Stimulated activated naive B cell treated with anti-CD40 and anti-IgM and Interleukin-4, amounts not matched to agents 10 μg/mL and 1 μg/mL and 100 μg/mL, for 72 hours (primary cell): ENCODE measurements around the gene PDCD1LG2.

Experiments used
- ATAC-seq, 2 donors: fragments of 150-1000 bp; cut with Tn5 transposase; replicated peaks; 2 replicates each; pipeline ENCODE4 v1.10.0; 2021; ENCODE audit warnings: moderate library complexity in 1 of 2
- DNase-seq: peaks from one replicate; pipeline ENCODE4 v3.0.0; 2021
- H3K27ac Mint-ChIP-seq: one replicate; pipeline ENCODE4 v1.8.0; 2022; ENCODE audit warnings: mild to moderate bottlenecking, mixed read lengths
- H3K27me3 Mint-ChIP-seq, 2 donors: one replicate each; pipeline ENCODE4 v1.8.0; 2022; ENCODE audit warnings: mixed read lengths in 2 of 2
- H3K36me3 Mint-ChIP-seq, 2 donors: one replicate each; pipeline ENCODE4 v1.8.0; 2022; ENCODE audit warnings: mixed read lengths in 2 of 2, mild to moderate bottlenecking in 1 of 2
- H3K4me1 Mint-ChIP-seq, 2 donors: one replicate each; pipeline ENCODE4 v1.8.0; 2022; ENCODE audit warnings: mixed read lengths in 2 of 2, mild to moderate bottlenecking in 1 of 2
- H3K4me3 Mint-ChIP-seq, 2 donors: one replicate each; pipeline ENCODE4 v1.8.0; 2022; ENCODE audit warnings: mild to moderate bottlenecking in 2 of 2, mixed read lengths in 2 of 2, moderate library complexity in 1 of 2
- H3K9me3 Mint-ChIP-seq, 2 donors: one replicate each; pipeline ENCODE4 v1.8.0; 2022; ENCODE audit warnings: mixed read lengths in 2 of 2, mild to moderate bottlenecking in 1 of 2

Gene PDCD1LG2

DNA sequence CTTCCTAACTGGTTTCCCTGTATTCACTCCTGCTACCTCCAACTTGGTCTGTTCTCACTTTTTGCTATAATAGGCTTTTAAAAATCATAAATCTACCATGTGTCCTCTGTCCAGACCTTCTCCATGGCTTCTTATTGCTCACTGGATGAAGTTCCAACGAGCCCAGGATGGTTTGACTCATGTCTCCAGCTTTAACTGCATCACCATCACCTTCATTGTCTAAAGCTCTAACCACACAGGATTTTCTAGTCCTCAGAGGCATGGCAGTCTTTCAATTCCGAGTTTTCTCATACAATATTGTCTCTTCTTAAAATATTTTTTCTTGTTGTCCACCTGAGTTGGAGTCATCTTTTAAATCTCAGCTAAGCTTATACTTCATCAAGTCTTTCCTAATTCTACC lies 49.3 kb downstream of the PDCD1LG2 start:
- Mint-ChIP-seq H3K4me3 (no peak overlapping the region), H3K4me1 (peaks cover 39 to 53% of the 10 kb centered on the region in 2 donors), H3K9me3 (peaks cover 5% of the 10 kb centered on the region in 2 donors), H3K27ac (no peak overlapping the region), H3K36me3 (peaks cover 2 to 13% of the 10 kb centered on the region in 2 donors), H3K27me3 (no peaks in the 10 kb centered on the region)
- no peak for ATAC-seq
- no peak for DNase-seq

DNA sequence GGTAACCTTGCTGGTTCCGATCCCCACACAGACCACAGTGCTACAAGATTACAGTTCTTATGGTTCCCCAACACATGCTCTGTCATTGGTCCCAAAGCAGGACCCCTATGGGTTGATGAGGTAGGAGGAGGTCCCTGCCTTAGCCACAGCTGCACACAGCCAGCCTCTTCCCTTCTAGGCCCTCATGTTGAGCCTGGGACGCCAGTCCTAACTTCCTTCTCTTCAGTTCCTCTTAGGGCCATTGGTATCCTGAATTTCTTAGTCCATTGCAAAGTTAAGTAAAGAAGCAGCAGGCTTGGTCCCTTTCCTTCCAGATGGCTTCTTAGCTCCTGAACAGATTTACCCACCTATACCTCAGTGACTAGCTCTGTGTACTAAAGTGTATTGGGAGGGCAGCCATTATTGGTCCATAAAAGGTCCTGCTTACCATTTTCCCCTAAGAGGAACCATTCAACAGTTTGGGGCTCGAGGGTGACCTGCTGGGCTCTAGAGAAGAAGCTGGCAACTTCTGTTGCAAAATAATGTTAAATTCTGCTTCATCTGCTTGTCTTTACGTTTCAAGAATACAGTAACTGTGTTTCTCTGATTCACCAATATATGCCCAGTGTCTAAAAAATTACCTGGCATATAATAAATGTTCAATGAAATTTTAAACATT lies 50.2 kb downstream of the PDCD1LG2 start:
- DNase-seq = no peak
- Mint-ChIP-seq H3K9me3 (peaks cover 5% of the 10 kb centered on the region in 2 donors), H3K27me3 (no peaks in the 10 kb centered on the region), H3K27ac (no peak overlapping the region), H3K4me3 (no peak overlapping the region), H3K4me1 (peaks cover 39 to 53% of the 10 kb centered on the region in 2 donors), H3K36me3 (peaks cover 2 to 17% of the 10 kb centered on the region in 2 donors)
- no peak for ATAC-seq

DNA sequence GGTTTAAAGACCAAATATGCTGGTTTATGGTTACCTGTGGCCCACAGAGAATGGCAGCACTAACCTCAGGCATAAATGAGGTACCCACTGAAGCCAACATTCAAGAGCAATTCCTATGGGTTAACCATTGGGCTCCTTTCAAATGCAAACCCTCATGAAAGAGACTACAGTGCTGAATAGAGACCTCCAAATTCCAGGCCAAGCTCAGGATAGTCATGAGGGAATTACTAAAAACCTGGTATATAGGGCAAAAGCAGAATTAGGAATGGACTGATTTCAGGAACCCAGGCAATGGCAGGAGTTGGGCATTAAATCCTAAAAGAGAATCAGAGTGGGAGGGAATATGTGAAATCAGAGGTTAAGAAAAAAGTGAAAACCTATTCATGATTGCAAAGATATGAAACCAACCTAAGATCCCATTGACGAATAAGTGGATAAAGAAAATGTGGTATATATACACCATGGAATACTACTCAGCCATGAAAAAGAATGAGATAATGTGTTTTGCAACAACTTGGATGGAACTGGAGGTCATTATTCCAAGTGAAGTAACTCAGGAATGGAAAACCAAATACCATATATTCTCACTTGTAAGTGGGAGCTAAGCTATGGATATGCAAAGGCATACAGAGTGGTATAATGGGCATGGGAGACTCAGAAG lies 51.6 kb downstream of the PDCD1LG2 start:
- ATAC-seq = no peak
- peaks cover 5% of the 10 kb centered on the region in 2 donors for H3K9me3 Mint-ChIP-seq
- peaks cover 44 to 57% of the 10 kb centered on the region in 2 donors for H3K4me1 Mint-ChIP-seq
- no peak overlapping the region for H3K4me3 Mint-ChIP-seq
- H3K27me3 Mint-ChIP-seq = no peaks in the 10 kb centered on the region
- H3K36me3 Mint-ChIP-seq = peaks cover 2 to 17% of the 10 kb centered on the region in 2 donors
- H3K27ac Mint-ChIP-seq = no peak overlapping the region
- no peak for DNase-seq

DNA sequence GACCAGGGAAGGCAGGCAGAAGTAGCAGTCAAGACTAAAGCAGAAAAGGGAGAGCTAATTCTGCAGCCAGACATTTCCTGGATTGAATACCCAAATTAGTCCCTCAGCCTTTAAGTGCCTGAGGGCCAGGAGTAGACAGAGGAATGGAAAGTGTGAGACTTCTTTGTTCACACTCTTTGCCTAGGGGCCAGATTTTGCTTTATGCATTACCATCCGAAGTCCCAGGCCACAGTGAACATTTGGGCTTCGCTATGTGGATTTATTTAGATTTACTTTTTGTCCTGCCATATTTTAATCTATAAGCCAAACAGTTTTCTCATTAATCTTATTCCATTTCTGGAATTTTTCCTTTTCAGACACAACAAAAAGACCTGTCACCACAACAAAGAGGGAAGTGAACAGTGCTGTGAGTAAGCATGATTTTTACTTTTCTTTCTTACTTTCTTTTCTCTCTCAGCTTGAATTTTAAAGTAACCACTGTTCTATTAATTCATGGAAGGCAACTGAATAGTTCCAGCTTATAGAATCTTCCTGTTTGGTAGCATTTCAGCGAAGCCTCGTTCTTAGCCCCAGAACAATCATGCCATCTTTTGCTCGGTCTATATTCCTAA lies 52.6 kb downstream of the PDCD1LG2 start:
- Mint-ChIP-seq H3K4me3 (no peak overlapping the region), H3K27me3 (no peaks in the 10 kb centered on the region), H3K4me1 (peaks cover 36 to 47% of the 10 kb centered on the region in 2 donors), H3K9me3 (peaks cover 5% of the 10 kb centered on the region in 2 donors), H3K27ac (peak overlapping the region; percentile 45), H3K36me3 (peaks cover 2 to 17% of the 10 kb centered on the region in 2 donors)
- ATAC-seq (peak; percentile 28 to 35), DNase-seq (no peak)

DNA sequence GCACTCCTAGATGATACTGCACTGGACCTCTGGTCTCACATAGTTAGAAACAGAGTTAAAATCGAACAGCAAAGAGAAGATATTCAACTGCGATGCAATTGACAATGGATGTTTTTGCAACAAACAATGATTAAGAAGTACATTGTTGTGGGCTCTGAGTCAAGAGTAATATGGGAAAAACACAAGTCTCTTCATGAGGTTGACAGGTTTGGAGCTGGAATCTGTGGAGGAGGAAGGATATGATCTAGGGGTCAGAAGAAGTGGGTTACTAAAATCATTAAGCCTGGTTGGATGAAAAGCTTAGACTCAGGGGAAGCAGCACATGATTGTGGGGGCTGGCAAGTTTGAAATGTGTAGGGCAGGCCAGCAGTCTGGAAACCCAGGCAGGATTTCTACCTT lies 53.1 kb downstream of the PDCD1LG2 start:
- H3K4me3 Mint-ChIP-seq = no peak overlapping the region
- DNase-seq (no peak), ATAC-seq (no peak)
- peaks cover 32 to 42% of the 10 kb centered on the region in 2 donors for H3K4me1 Mint-ChIP-seq
- H3K9me3 Mint-ChIP-seq = peaks cover 5% of the 10 kb centered on the region in 2 donors
- peak overlapping the region; percentile 45 for H3K27ac Mint-ChIP-seq
- H3K27me3 Mint-ChIP-seq = no peaks in the 10 kb centered on the region
- peaks cover 2 to 16% of the 10 kb centered on the region in 2 donors for H3K36me3 Mint-ChIP-seq

DNA sequence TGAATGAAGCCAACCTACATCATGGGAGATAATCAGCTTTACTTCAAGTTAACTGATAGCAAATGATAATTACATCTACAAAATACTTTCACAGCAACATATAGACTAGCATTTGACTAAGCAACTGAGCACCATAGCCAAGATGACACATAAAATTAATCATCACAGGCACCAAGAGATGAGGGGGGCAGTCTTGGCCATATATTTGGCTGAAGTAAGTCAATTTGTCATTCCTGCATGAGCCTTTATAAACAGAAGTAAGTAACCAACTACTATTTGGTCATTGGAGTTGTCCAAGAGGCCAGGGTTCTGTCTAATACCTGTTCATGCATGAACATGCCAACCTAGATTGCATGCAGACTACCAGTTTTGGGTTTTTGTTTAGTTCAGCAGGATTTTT lies 53.6 kb downstream of the PDCD1LG2 start:
- Mint-ChIP-seq H3K4me3 (no peak overlapping the region), H3K36me3 (peaks cover 2 to 13% of the 10 kb centered on the region in 2 donors), H3K27me3 (no peaks in the 10 kb centered on the region), H3K27ac (no peak overlapping the region), H3K4me1 (peaks cover 33 to 42% of the 10 kb centered on the region in 2 donors), H3K9me3 (peaks cover 5% of the 10 kb centered on the region in 2 donors)
- DNase-seq = no peak
- no peak for ATAC-seq

DNA sequence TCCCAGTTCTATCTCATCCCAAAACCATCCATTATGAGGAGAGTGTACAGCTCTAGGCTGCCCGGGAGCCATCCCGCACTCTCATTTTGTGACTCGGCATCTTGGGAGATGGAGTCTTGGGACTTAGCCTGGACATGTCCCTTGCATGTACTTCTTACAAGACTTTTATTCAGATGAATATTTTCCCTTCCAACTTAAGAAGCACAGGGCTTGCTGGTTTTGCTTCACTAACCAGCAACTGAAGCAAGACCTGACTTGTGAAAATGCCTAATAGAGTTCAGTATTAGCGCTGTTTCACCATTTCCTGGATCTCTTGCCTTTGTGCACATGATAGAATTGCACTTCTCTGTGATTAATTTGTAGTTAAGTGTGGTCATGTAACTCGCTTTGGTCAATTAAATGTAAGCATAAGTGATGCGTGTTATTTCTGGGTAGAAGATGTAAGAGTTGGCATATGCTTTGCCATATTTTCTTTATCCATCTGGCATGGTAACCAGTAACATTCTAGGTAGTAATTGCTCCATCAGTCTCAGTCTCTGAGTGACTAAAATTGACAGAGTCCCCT lies 55.8 kb downstream of the PDCD1LG2 start:
- Mint-ChIP-seq H3K4me1 (peaks cover 30 to 35% of the 10 kb centered on the region in 2 donors), H3K9me3 (peaks cover 5% of the 10 kb centered on the region in 2 donors), H3K36me3 (peaks cover 0 to 13% of the 10 kb centered on the region in 2 donors), H3K27me3 (no peaks in the 10 kb centered on the region), H3K27ac (no peak overlapping the region), H3K4me3 (no peak overlapping the region)
- DNase-seq = no peak
- ATAC-seq = peak in 1 of 2 donors; percentile 57

DNA sequence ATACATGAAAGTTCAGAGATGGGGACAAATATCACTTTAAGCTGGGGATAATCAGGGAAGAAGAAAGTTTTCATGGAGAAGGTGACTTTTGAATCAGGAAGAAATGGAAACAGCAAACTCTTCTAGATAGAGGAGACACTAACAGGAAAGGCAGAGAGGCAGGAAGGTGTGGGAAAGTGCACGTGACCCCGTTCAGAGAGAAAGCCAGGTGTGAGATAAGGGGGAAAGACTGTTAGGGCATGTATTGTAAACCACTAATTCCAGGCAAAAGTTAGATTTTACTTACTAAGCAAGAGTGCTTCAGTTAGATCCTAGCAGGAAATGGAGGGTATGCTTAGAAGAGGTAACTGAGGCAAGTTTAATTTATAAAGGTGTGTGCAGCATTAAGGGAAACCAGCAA lies 58.5 kb downstream of the PDCD1LG2 start:
- no peaks in the 10 kb centered on the region for H3K27me3 Mint-ChIP-seq
- peaks cover 0 to 8% of the 10 kb centered on the region in 2 donors for H3K36me3 Mint-ChIP-seq
- peaks cover 18 to 19% of the 10 kb centered on the region in 2 donors for H3K4me1 Mint-ChIP-seq
- H3K27ac Mint-ChIP-seq = no peak overlapping the region
- DNase-seq (no peak), ATAC-seq (no peak)
- H3K9me3 Mint-ChIP-seq = no peaks in the 10 kb centered on the region
- H3K4me3 Mint-ChIP-seq = no peak overlapping the region

DNA sequence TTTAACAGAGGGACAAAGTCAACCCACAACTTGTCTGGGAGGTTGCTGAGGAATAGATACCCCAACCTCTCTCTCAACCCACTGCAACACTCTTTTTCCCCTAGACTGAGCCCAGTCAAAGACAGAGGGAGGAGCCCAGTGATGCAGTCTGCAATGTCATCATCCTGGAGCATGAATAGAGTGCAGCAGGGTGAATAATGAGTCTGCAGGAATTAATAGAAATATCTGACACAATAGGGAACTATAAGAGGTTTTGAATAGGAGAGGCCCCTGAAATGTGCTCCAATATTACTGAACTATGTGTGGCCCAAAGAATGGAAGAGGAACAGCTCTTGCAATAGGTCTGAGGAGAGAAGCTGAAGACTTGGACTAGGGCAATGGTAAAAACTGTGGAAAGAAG lies 59.1 kb downstream of the PDCD1LG2 start:
- Mint-ChIP-seq H3K4me3 (no peak overlapping the region), H3K4me1 (peaks cover 18 to 19% of the 10 kb centered on the region in 2 donors), H3K27ac (no peak overlapping the region), H3K36me3 (peaks cover 0 to 8% of the 10 kb centered on the region in 2 donors), H3K9me3 (no peaks in the 10 kb centered on the region), H3K27me3 (no peaks in the 10 kb centered on the region)
- ATAC-seq (peak in 1 of 2 donors; percentile 27), DNase-seq (no peak)

DNA sequence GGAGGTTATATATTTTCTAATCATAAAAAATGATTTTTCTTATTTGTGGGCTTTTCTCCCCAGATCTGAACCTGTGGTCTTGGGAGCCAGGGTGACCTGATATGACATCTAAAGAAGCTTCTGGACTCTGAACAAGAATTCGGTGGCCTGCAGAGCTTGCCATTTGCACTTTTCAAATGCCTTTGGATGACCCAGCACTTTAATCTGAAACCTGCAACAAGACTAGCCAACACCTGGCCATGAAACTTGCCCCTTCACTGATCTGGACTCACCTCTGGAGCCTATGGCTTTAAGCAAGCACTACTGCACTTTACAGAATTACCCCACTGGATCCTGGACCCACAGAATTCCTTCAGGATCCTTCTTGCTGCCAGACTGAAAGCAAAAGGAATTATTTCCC lies 59.6 kb downstream of the PDCD1LG2 start:
- Mint-ChIP-seq H3K27ac (no peak overlapping the region), H3K4me1 (peaks cover 17 to 23% of the 10 kb centered on the region in 2 donors), H3K36me3 (peaks cover 0 to 10% of the 10 kb centered on the region in 2 donors), H3K4me3 (no peak overlapping the region), H3K27me3 (no peaks in the 10 kb centered on the region), H3K9me3 (peaks cover 0 to 2% of the 10 kb centered on the region in 2 donors)
- ATAC-seq (no peak), DNase-seq (no peak)

DNA sequence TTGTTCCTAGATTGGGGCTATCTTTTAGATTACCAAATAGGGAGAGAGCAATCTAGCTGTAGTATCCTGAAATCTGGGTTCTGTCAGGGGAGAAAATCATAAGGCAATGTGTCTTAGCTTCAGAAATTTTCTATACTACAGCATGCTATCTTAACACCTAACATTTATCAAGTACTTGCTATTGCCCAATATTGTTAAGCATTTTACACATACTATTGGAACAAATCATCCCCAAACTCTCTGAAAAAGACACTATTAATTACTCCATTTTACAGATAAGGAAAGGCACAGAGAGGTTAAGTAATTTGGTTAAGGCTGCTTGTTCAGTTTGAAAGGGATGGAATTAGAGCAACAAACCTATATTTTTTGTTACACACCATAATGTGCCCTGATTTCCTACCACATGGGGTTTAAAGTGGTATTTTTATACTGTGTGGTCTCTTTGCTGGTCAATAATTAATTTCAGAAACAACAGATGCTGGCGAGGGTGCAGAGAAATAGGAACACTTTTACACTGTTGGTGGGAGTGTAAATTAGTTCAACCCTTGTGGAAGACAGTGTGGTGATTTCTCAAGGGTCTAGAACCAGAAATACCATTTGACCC lies 61.4 kb downstream of the PDCD1LG2 start:
- Mint-ChIP-seq H3K36me3 (peaks cover 3 to 11% of the 10 kb centered on the region in 2 donors), H3K27me3 (no peaks in the 10 kb centered on the region), H3K27ac (no peak overlapping the region), H3K4me3 (no peak overlapping the region), H3K9me3 (peaks cover 0 to 4% of the 10 kb centered on the region in 2 donors), H3K4me1 (peaks cover 14 to 21% of the 10 kb centered on the region in 2 donors)
- no peak for ATAC-seq
- no peak for DNase-seq

DNA sequence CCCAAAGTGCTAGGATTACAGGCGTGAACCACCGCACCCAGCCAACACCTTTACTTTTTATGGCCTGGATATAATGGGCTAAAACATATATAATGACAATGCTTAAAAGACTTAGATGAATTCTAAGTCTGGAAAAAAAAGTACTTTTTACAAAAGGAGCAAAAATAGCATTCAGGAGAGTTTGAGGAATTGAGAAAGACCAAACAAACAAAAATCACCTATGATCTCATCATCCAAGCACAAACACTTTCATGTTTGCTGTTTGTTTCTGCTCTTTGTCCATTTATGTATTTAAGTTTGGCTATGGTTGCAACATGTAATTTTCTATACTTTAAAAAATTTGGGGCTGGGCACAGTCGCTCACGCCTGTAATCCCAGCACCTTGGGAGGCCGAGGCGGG lies 63.8 kb downstream of the PDCD1LG2 start:
- ATAC-seq = no peak
- no peaks in the 10 kb centered on the region for H3K27me3 Mint-ChIP-seq
- H3K4me1 Mint-ChIP-seq = peaks cover 20 to 37% of the 10 kb centered on the region in 2 donors
- no peak for DNase-seq
- H3K27ac Mint-ChIP-seq = no peak overlapping the region
- H3K9me3 Mint-ChIP-seq = peaks cover 0 to 4% of the 10 kb centered on the region in 2 donors
- peaks cover 6 to 14% of the 10 kb centered on the region in 2 donors for H3K36me3 Mint-ChIP-seq
- no peak overlapping the region for H3K4me3 Mint-ChIP-seq

DNA sequence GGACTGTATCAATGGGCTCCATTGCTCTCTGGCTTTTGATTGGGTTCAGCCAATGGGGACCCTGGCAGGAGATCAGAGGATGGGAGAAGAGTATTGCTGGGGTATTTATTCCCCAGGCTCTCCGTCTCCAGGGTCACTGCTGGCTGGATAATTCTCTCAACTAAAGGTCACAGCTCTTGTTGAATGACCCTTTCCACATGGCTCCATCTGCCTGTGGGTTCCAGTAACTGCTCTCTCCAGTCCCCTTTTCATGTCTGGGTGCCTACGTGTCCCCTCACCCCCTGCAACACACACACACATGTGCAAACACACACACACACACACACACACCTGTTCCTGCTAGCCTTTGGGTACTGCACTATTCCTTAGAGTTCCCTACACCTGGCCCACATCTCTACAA lies 64.7 kb downstream of the PDCD1LG2 start:
- peaks cover 6 to 14% of the 10 kb centered on the region in 2 donors for H3K36me3 Mint-ChIP-seq
- no peak overlapping the region for H3K27ac Mint-ChIP-seq
- peaks cover 17 to 32% of the 10 kb centered on the region in 2 donors for H3K4me1 Mint-ChIP-seq
- H3K27me3 Mint-ChIP-seq = no peaks in the 10 kb centered on the region
- H3K4me3 Mint-ChIP-seq = no peak overlapping the region
- peaks cover 0 to 4% of the 10 kb centered on the region in 2 donors for H3K9me3 Mint-ChIP-seq
- no peak for DNase-seq
- no peak for ATAC-seq

DNA sequence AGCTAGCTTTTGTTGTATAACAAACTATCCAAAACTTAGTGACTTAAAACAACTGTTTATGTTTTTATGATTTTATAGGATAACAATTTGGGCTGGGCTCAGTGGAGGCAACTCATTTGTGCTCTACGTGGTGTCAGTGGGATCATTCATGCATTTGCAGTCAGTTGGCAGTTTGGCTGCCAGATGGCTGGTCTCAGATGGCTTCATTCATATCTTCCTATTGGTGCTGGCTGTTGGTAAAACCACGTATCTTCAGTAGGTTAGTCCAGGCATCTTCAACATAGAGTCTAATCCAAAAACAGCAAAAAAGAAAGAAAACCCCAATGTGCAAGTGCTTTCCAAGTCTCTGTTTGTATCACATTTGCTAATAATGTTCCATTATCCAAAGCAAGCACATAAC lies 66.9 kb downstream of the PDCD1LG2 start:
- DNase-seq (no peak), ATAC-seq (no peak)
- Mint-ChIP-seq H3K36me3 (peaks cover 9 to 22% of the 10 kb centered on the region in 2 donors), H3K4me3 (no peak overlapping the region), H3K9me3 (peaks cover 3 to 9% of the 10 kb centered on the region in 2 donors), H3K27ac (peak overlapping the region; percentile 59), H3K27me3 (no peaks in the 10 kb centered on the region), H3K4me1 (peaks cover 26 to 50% of the 10 kb centered on the region in 2 donors)
